A549 (cell line): ENCODE results near the gene C5AR2.

Experiments used
- BCL3 ChIP-seq: fragments of >200 bp; sonication (Bioruptor Twin); formaldehyde crosslinking; IDR thresholded peaks from 3 replicates; pipeline ENCODE4 v1.6.1; 2016
- CEBPB ChIP-seq, 2 experiments: fragments of >200 bp in 1 of 2; sonication (Bioruptor Twin) in 1 of 2; formaldehyde crosslinking in 1 of 2; IDR thresholded peaks; 2 replicates each; pipeline ENCODE4 v1.6.1; 2012 to 2016
- CTCF ChIP-seq: fragments of >200 bp; sonication (Bioruptor Twin); formaldehyde crosslinking; IDR thresholded peaks from 3 replicates; pipeline ENCODE4 v1.5.1; 2016
- EP300 ChIP-seq, 2 experiments: fragments of >200 bp; sonication (Bioruptor Twin); formaldehyde crosslinking; IDR thresholded peaks; 2 replicates in 1 of 2; 3 replicates in 1 of 2; pipeline ENCODE4 v1.6.1; 2016 to 2017
- ESRRA ChIP-seq: fragments of 150-350 bp; IDR thresholded peaks from 2 replicates; pipeline ENCODE4 v1.6.1; 2014; ENCODE audit warnings: mild to moderate bottlenecking, low read length, borderline replicate concordance
- MAX ChIP-seq: IDR thresholded peaks from 2 replicates; pipeline ENCODE4 v1.6.1; 2012
- POLR2A ChIP-seq: IDR thresholded peaks from 2 replicates; pipeline ENCODE4 v1.6.1; 2012; ENCODE audit warnings: mild to moderate bottlenecking, low read length
- RAD21 ChIP-seq, 2 experiments: fragments of >200 bp in 1 of 2; sonication (Bioruptor Twin) in 1 of 2; formaldehyde crosslinking in 1 of 2; IDR thresholded peaks in 1 of 2; conservative IDR thresholded peaks in 1 of 2; 2 replicates in 1 of 2; 3 replicates in 1 of 2; pipeline ENCODE4 v1.6.1; 2012 to 2018; ENCODE audit warnings: inconsistent platforms in 1 of 2
- RCOR1 ChIP-seq: fragments of 150-350 bp; IDR thresholded peaks from 2 replicates; pipeline ENCODE4 v1.6.1; 2014; ENCODE audit warnings: antibody characterized with exemption, low read length, low read depth
- REST ChIP-seq: fragments of 200-600 bp; sonication (generic); IDR thresholded peaks from 2 replicates; pipeline ENCODE4 v1.6.1; 2016; ENCODE audit warnings: antibody characterized with exemption, mild to moderate bottlenecking, moderate library complexity
- RFX5 ChIP-seq: fragments of 450-650 bp; IDR thresholded peaks from 2 replicates; pipeline ENCODE4 v1.7.1; 2014; ENCODE audit warnings: antibody characterized with exemption, mild to moderate bottlenecking, moderate library complexity
- RNF2 ChIP-seq: fragments of 200-600 bp; sonication (generic); IDR thresholded peaks from 2 replicates; pipeline ENCODE4 v1.6.1; 2016; ENCODE audit warnings: low read depth, mild to moderate bottlenecking, antibody characterized with exemption, moderate library complexity, borderline replicate concordance
- SMC3 ChIP-seq: fragments of >200 bp; sonication (Bioruptor Twin); formaldehyde crosslinking; IDR thresholded peaks from 3 replicates; pipeline ENCODE4 v1.6.1; 2018; ENCODE audit warnings: inconsistent platforms
- TP53 ChIP-seq: fragments of 250-450 bp; sonication (Bioruptor Pico); IDR thresholded peaks from 2 replicates; pipeline ENCODE4 v1.5.0; 2021; ENCODE audit warnings: mild to moderate bottlenecking, moderate library complexity

GRCh38 chr19:47376589-47377144 is 44.7 kb downstream of the C5AR2 start:
- no peak for TF ChIP-seq CTCF
- no peak for TF ChIP-seq RFX5
- TF ChIP-seq ESRRA = no peak
- no peak for TF ChIP-seq POLR2A
- no peak for TF ChIP-seq REST
- no peak for TF ChIP-seq CEBPB (IDR thresholded peaks at IDR 0.05)
- no peak for TF ChIP-seq RAD21 (conservative IDR thresholded peaks at IDR 0.05 in 1 of 2, IDR thresholded peaks at IDR 0.05 in 1 of 2)
- no peak for TF ChIP-seq BCL3
- TF ChIP-seq RNF2 = no peak
- TF ChIP-seq TP53 = no peak
- no peak for TF ChIP-seq SMC3
- no peak for TF ChIP-seq EP300 (IDR thresholded peaks at IDR 0.05)
- TF ChIP-seq RCOR1 = no peak
- no peak for TF ChIP-seq MAX
